GM21515 (cell line): ENCODE data around the gene ITIH5.
"Not testable (repeated sequence)": the region's sequence is repeated elsewhere in the genome, so short reads cannot be mapped to it uniquely, and the experiment has no call there.

Experiments used
- ATAC-seq: cut with Tn5 transposase; IDR thresholded peaks from one replicate; pipeline ENCODE4 v1.9.1; 2021; ENCODE audit not compliant: unreplicated experiment

ITIH5 gene

GRCh38 chr10:7689591-7689990, 22.8 kb upstream of the ITIH5 start:
- ATAC-seq = no peak

DNA sequence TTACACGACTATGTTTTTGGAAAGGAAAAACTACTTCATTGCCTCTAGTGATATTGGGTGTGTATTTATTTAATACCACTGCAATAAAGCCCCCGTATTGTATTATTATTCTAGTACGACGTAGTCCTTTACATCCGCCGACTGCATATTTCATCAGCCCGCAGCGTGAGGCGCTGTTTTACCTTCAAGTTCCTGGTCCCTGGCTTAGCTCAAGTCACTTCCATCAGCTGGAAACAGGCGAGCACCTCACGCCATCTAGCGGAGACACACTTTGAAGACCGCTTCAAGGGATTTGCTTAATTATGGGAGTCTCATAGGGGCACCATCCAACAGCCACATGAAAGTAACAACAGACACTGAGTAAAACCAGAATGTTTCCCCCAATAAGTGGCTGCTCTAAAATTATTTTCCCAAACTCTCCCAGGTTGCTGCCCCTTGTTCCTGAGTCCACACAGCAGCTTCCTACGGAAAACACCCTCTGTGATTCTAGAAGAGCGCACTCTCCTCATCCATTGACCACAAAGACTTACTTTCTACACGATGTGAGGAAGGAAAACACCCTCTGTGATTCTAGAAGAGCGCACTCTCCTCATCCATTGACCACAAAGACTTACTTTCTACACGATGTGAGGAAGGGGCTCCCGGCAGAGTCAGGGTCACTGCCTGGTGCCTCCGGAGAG, 20.6 kb upstream of the ITIH5 start:
- ATAC-seq = peak; percentile 97

- ATAC-seq = no peak
Measured at GRCh38 chr10:7686351-7687171, 19.8 kb upstream of the ITIH5 start.

- ATAC-seq = not testable (repeated sequence)
Measured at GRCh38 chr10:7680078-7680477, 13.3 kb upstream of the ITIH5 start.

DNA sequence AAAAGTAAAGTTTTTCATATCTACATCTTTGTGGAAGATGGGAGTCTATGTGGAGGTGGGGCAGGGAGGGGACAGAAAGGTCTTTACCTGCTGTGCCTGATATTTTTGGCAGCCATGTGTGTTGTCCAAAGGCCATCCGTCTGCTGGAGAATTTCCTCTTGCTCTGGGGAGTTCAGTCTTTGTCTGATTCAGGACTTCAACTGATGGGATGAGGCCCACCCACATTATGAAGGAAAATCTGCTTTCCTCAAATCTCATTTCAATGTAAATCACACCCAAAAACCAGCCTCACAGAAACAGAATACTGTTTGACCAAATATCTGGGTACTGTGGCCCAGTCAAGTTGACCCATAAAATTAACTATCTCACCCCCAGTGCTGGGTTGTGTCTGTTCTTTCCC, 12.5 kb upstream of the ITIH5 start:
- ATAC-seq = no peak

DNA sequence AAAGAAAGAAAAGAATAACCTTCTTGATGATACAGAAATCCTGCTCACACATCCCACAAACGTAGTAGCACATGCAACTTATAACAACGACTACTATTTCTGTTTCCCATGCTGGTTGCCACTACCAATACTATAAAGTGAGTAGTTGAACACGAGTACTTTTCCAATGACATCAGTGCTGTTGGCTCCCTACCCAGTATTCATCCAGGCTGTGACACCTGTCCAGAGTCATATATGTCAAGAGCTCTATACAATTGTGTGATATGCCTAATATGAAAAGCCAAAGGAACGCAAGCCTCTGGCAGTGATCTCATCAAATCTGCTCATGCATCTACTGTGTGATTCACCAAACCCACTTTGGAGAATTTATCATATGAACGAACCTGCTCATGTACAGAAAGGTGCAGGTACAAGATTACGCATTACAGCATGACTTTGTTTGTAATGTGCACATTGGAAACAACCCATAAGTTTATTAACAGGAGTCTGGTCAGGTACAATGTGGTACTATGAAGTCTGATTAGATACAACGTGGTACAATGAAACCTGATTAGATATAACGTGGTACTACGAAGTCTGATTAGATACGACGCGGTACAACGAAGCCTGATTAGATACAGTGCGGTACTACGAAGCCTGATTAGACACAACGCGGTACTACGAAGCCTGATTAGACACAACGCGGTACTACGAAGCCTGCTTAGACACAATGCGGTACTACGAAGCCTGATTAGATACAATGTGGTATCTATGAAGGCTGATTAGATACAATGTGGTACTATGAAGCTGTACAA, 5.8 kb upstream of the ITIH5 start:
- ATAC-seq = no peak

GRCh38 chr10:7670157-7670556, 3.4 kb upstream of the ITIH5 start:
- ATAC-seq = no peak

DNA sequence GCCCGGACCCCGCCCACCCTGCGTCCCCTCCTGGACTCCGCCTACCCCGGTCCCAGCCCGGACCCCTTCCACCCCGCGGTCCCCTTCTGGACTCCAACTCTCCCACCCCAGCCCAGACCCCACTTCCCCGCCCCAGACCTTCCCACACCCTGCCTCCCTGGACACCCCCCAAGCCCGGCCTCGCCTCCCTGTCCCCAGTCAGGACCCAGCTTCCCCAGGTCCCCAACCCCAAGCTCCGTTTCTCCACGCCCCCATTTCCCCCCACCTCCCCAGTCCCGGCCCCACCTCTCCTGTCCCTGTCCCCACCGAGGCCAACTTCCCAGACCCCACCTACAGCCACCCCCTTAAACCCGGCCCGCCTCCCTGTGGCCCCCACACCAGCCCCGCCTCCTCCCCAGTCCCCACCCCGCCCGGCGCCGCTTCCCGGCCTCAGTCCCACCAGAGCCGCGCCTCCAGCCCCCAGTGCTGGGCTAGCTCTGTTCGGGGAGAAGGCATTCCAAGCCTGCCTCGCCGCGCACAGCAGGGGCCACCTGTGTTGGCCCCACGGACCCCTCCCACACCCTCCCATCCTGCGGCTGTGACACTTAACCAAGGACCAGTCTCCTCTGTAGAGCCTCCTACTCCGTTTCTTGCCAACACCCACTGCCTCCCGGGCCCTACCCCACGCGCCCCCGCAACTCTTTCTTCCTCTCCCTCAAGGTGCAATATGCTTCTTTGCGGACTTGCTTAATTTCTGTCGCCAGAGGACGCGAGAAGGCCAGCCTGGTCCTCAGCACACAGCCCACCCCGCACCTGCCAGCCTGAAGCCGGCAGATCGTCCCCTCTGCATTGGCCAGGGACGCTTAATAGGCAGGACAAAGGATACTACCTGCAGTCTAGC, 736 bp upstream of the ITIH5 start:
- no peak for ATAC-seq

GRCh38 chr10:7665767-7666166, 999 bp downstream of the ITIH5 start:
- ATAC-seq = no peak

DNA sequence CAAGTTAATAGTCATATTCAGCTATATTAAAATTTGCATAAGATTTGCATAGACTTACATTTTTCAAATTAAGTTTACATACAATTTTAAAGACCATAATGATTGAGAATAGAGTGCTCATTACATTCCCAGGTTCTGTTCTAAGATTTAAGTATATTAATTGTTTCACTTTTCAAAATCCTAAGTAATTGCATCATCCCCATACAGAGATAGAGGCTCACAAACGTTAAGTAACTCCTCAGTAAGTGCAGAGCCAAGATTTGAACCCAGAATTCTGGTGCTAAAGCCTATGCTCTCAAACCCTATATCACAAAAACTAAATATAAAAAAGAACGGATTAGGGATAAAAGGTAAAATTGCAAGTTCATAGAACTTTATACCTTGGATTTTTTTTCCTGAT, 2.1 kb downstream of the ITIH5 start:
- ATAC-seq = no peak

GRCh38 chr10:7662522-7662921, 4.2 kb downstream of the ITIH5 start:
- ATAC-seq = no peak

DNA sequence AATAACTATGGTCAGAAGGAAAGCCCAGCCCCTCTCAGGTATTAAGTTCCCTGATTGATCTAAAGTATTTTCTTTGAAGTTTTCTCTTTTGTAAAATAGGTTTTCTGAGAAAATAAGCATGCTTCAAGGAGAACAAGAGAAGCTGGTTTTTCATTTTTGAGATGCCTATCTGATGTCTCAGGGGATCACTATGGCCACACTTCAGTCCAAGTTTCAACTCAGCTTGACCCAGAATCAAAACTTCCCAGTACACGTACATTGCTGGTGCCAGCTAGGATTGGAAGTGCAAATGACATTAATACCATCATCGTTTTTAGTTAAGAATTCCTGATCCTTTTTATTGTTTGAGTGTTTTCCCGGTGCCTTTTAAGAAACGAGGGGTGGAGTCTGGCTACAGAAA, 7.2 kb downstream of the ITIH5 start:
- no peak for ATAC-seq

- no peak for ATAC-seq
Measured at GRCh38 chr10:7657552-7657951, 9.2 kb downstream of the ITIH5 start.

- ATAC-seq = not testable (repeated sequence)
Measured at GRCh38 chr10:7657079-7657478, 9.7 kb downstream of the ITIH5 start.

DNA sequence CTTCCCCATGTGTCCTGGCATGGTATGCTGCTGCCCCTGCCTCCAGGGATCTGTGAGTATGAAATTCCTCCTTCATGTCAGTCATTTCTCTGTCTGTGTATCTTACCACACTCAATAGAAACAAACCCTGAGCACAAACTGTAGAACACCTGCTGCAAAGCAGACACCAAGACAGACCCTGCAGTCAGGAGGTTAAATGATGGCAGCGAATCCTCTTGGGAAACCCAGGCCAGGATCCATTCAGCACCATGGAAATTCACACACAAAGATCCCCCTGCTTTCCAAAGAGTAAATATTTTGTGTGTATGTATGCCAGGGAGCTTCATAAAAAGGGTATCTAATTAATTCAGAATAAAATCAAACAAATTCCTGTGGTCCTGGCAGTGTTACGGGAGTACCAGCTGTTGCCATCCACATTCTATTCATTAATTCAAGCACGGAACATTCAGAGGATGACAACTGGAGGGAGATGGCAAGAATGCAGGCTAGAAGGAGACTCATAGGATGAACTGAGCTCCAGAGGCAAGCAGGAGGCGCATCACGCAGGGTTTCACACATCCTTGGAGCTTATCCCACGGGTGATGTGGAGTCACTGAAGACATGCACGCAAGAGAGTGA, 14.8 kb downstream of the ITIH5 start:
- ATAC-seq = no peak

DNA sequence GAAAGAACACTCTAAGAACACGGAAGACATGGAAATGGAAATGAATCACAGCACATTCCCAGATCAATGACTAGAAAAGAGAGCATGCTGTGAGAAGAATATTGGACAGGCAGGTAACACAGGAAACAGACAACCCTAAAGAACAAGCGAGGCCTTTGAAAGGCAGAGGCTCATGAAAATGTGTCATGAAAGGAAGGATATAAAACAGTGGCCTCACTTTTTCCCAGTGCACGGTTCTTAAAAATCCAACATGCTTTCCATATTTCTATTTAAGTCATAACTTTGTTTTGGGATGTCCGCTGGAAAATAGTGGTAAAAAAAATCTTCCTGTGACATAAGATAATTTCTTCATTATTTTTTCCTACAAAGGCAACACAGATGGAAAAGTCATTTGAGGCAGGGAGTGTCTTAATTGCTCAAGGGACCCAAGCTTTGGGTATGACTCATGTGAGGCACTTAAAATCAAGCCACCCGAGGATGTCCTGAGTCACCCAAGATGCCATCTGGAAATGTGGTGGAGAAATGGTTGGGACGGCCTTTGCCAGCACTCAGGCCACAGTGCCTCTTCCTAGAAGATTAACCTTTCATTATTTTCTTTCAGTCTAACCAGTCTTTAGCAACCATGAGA, 17.0 kb downstream of the ITIH5 start:
- ATAC-seq = no peak

DNA sequence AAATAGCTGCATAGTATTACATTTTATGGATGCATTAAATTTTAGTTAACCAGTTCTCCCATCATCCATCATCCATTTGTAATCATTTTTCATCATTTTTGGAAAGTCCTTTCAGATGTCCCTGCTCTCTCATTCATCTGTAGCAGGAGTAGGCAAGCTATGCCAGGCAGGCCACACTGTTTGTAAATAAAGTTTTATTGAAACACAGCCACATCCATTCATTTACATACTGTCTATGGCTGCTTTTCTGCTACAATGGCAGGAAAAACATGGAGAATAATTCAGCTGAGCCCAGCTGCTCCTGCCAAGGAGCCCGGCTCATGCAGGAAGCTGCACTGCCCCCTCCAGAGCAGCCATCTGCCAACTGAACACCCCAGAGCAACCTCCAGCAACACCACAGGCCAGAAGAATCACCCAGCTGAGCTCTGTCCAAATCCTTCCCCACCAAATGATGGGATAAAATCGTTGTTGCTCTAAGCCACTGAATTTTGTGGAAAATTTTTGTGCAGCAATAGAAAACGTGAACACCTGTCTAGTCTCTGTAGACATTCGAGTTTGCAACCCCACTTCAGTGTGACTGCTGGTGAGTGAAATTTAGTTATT, 19.6 kb downstream of the ITIH5 start:
- no peak for ATAC-seq

DNA sequence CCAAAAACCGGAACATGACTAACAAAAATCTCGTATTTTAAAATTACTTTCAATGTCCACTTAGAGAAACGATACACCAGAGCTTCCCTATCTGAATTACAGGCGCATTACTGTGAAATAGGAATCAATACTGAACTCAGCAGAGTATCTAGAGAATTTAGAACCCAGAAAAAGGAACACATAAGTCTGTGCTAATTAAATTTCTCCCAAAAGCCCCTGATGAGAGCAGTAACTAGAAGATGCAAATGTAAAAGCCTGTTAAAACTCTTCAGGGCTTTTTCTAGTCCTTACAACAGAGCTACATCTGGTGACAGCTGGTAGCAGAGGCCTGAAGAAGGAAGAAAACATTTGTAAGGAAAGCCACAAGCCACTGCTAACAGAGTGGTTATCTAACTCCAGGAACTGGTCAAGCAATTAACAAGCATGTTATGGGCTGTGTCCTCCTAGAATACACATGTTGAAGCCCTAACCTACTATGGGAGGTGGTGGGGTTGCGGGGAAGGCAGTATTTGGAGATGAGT, 24.2 kb downstream of the ITIH5 start:
- ATAC-seq = no peak

GRCh38 chr10:7635408-7636125, 31.2 kb downstream of the ITIH5 start:
- no peak for ATAC-seq
